HG03039 (cell line): ENCODE results near the gene CNIH3.

ENCODE experiments used
- ATAC-seq: cut with Tn5 transposase; IDR thresholded peaks from one replicate; pipeline ENCODE4 v1.9.1; 2021; ENCODE audit warnings: mild to moderate bottlenecking, moderate library complexity; ENCODE audit not compliant: unreplicated experiment

Gene CNIH3

GRCh38 chr1:224767676-224768075, 151.6 kb downstream of the CNIH3 start:
- ATAC-seq: no peak

- no peak for ATAC-seq
These were observed 152.9 kb downstream of the CNIH3 start for GRCh38 chr1:224768971-224769370.

GRCh38 chr1:224769452-224770335, 153.6 kb downstream of the CNIH3 start:
- ATAC-seq: no peak

- no peak for ATAC-seq
These were observed 154.2 kb downstream of the CNIH3 start for GRCh38 chr1:224770336-224770693.

- no peak for ATAC-seq
These were observed 157.5 kb downstream of the CNIH3 start for GRCh38 chr1:224773646-224774045.

- no peak for ATAC-seq
These were observed 158.3 kb downstream of the CNIH3 start for GRCh38 chr1:224774378-224774777.

- no peak for ATAC-seq
These were observed 161.1 kb downstream of the CNIH3 start for GRCh38 chr1:224777180-224777579.

- ATAC-seq: no peak
These were observed 163.4 kb downstream of the CNIH3 start for GRCh38 chr1:224779536-224779935.

GRCh38 chr1:224780736-224781135, 164.6 kb downstream of the CNIH3 start:
- ATAC-seq: no peak

GRCh38 chr1:224781800-224782199, 165.7 kb downstream of the CNIH3 start:
- no peak for ATAC-seq

GRCh38 chr1:224782281-224783000, 166.3 kb downstream of the CNIH3 start:
- no peak for ATAC-seq

- ATAC-seq: no peak
These were observed 167.0 kb downstream of the CNIH3 start for GRCh38 chr1:224783006-224783651.

- no peak for ATAC-seq
These were observed 168.3 kb downstream of the CNIH3 start for GRCh38 chr1:224784265-224785039.

GRCh38 chr1:224785040-224785328, 168.9 kb downstream of the CNIH3 start:
- ATAC-seq: no peak

GRCh38 chr1:224785622-224786021, 169.5 kb downstream of the CNIH3 start:
- no peak for ATAC-seq

GRCh38 chr1:224786533-224787250, 170.6 kb downstream of the CNIH3 start:
- no peak for ATAC-seq

GRCh38 chr1:224789311-224789710, 173.2 kb downstream of the CNIH3 start:
- no peak for ATAC-seq
